ENCODE data around the gene CNTN5. TPM values are rescaled to one million over a fixed set of nuclear protein-coding genes. Genes with fewer than 3 reads are reported as not detected.
"Not testable (repeated sequence)": the region's sequence is repeated elsewhere in the genome, so short reads cannot be mapped to it uniquely, and the experiment has no call there.

CNTN5 gene
- total and polyA plus RNA-seq, 7 donors = under 0.01 to 0.46 TPM; not detected in 5

- Histone ChIP-seq H3K27me3 (ENCODE audit: insufficient read depth in 3 of 3, low read length in 2 of 3) (no peaks in the 10 kb centered on the region), H3K4me1 (no peaks in the 10 kb centered on the region), H3K27ac (no peak overlapping the region), H3K36me3 (ENCODE audit: insufficient read depth in 1 of 2, low read depth in 1 of 2) (no peaks in the 10 kb centered on the region), H3K9me3 (no peaks in the 10 kb centered on the region), H3K4me3 (no peak overlapping the region)
- ATAC-seq (no peak), DNase-seq (no peak)
- no peak for TF ChIP-seq CTCF (IDR thresholded peaks at IDR 0.05)
- WGBS, 3 donors = 86 to 90% (median 86%) methylated on average over 1 of the region's 1 CpG
- intact Hi-C loops (cut with DNase I) = no loop called here
Measured at GRCh38 chr11:99281331-99281730, 260.6 kb downstream of the CNTN5 start.

- H3K9me3 ChIP-seq; ATAC-seq; H3K4me1 ChIP-seq; H3K4me3 ChIP-seq; DNase-seq; intact Hi-C loops (cut with DNase I); H3K27me3 ChIP-seq (ENCODE audit: insufficient read depth in 3 of 3, low read length in 2 of 3); H3K36me3 ChIP-seq (ENCODE audit: insufficient read depth in 1 of 2, low read depth in 1 of 2); H3K27ac ChIP-seq: not testable (repeated sequence)
- 48 to 57% (median 51%) methylated on average over 8 of the region's 8 CpGs for WGBS, 3 donors
Measured at GRCh38 chr11:99297925-99298324, 277.2 kb downstream of the CNTN5 start.

- WGBS, 3 donors = 43 to 52% (median 51%) methylated on average over 3 of the region's 3 CpGs
Measured at GRCh38 chr11:99307510-99308088, 286.9 kb downstream of the CNTN5 start.

GRCh38 chr11:99311870-99312269, 291.1 kb downstream of the CNTN5 start:
- TF ChIP-seq CTCF (IDR thresholded peaks at IDR 0.05) = no peak
- no peaks in the 10 kb centered on the region for H3K36me3 ChIP-seq (ENCODE audit: insufficient read depth in 1 of 2, low read depth in 1 of 2)
- H3K9me3 ChIP-seq = no peaks in the 10 kb centered on the region
- 88 to 98% (median 96%) methylated on average over 1 of the region's 1 CpG for WGBS, 3 donors
- DNase-seq = no peak
- no peak for ATAC-seq
- no peak overlapping the region for H3K27ac ChIP-seq
- H3K4me3 ChIP-seq = no peak overlapping the region
- no peaks in the 10 kb centered on the region for H3K27me3 ChIP-seq (ENCODE audit: insufficient read depth in 3 of 3, low read length in 2 of 3)
- no peaks in the 10 kb centered on the region for H3K4me1 ChIP-seq
- intact Hi-C loops (cut with DNase I) = no loop called here

More at GRCh38 chr11:99307510-99308088, 286.9 kb downstream of the CNTN5 start:
- H3K4me3 ChIP-seq = no peak overlapping the region
- TF ChIP-seq CTCF (IDR thresholded peaks at IDR 0.05) = no peak
- DNase-seq (no peak), ATAC-seq (no peak)
- H3K27me3 ChIP-seq (ENCODE audit: insufficient read depth in 3 of 3, low read length in 2 of 3) = no peaks in the 10 kb centered on the region
- no peaks in the 10 kb centered on the region for H3K36me3 ChIP-seq (ENCODE audit: insufficient read depth in 1 of 2, low read depth in 1 of 2)
- no peaks in the 10 kb centered on the region for H3K4me1 ChIP-seq
- no peak overlapping the region for H3K27ac ChIP-seq
- H3K9me3 ChIP-seq = no peaks in the 10 kb centered on the region
- intact Hi-C loops (cut with DNase I) = loop anchor here in 1 of 2 donors (10.0 kb wide), 1 partner anchor 57 kb away; no protein-coding TSS in a partner anchor

GRCh38 chr11:99316776-99317520, 296.2 kb downstream of the CNTN5 start:
- ATAC-seq = peak in 1 of 4 donors; percentile 42
- H3K27me3 ChIP-seq (ENCODE audit: insufficient read depth in 3 of 3, low read length in 2 of 3) = no peaks in the 10 kb centered on the region
- H3K4me1 ChIP-seq = no peaks in the 10 kb centered on the region
- peak overlapping the region; percentile 42 for H3K4me3 ChIP-seq
- WGBS, 3 donors = 17 to 23% (median 19%) methylated on average over 13 of the region's 13 CpGs
- TF ChIP-seq CTCF (IDR thresholded peaks at IDR 0.05) = no peak
- H3K9me3 ChIP-seq = no peaks in the 10 kb centered on the region
- DNase-seq = peak in 1 of 2 donors; percentile 39
- H3K36me3 ChIP-seq (ENCODE audit: insufficient read depth in 1 of 2, low read depth in 1 of 2) = no peaks in the 10 kb centered on the region
- no peak overlapping the region for H3K27ac ChIP-seq
- intact Hi-C loops (cut with DNase I) = no loop called here

All from psoas muscle (tissue), 8 donors.